GM12878 (cell line): Measurements from ENCODE around the gene ALX4. TPM values are rescaled to one million over a fixed set of nuclear protein-coding genes. Genes with fewer than 3 reads are reported as not detected.

ENCODE experiments used
- GATAD2B ChIP-seq: fragments of 450-650 bp; conservative IDR thresholded peaks from 2 replicates; pipeline ENCODE4 v1.6.1; 2017; ENCODE audit warnings: low read depth, mild to moderate bottlenecking, moderate library complexity
- JUND ChIP-seq: IDR thresholded peaks from 2 replicates; pipeline ENCODE4 v1.6.1; 2012; ENCODE audit warnings: low read depth, mild to moderate bottlenecking, low read length, improper control_type of control experiment, moderate library complexity
- MAX ChIP-seq: IDR thresholded peaks from 2 replicates; pipeline ENCODE4 v1.6.1; 2012; ENCODE audit warnings: low read depth, low read length, improper control_type of control experiment
- polyA plus RNA-seq, 11 experiments: library from polyadenylated mRNA; depleted of rRNA in 4 of 11; unstranded in 6 of 11; stranded (reverse) in 5 of 11; fragments of >200 nt; fragmentation: Nextera tagmentation in 4 of 11; fragmentation: Illumina TruSeq in 1 of 11; extraction: Ambion mirVana in 4 of 11; extraction: Trizol in 1 of 11; gene quantifications; 1 replicate in 1 of 11; 2 replicates in 10 of 11; pipeline versions ENCODE4 v1.2.1 to v1.2.3, GENCODE V29; 2011 to 2016; ENCODE audit warnings: inconsistent platforms in 2 of 11, missing spikeins in 2 of 11, low read depth in 1 of 11
- total RNA-seq, 4 experiments: library from RNA; depleted of rRNA in 3 of 4; stranded (reverse); fragments of >200 nt in 3 of 4; fragmentation: Illumina TruSeq in 1 of 4; extraction: Trizol in 1 of 4; gene quantifications; 2 replicates each; pipeline versions ENCODE4 v1.2.1 to v1.2.3, GENCODE V29; 2013 to 2021
- TF ChIP-seq, protein P1 (sequence below): fragments of 450-650 bp; formaldehyde crosslinking; IDR thresholded peaks from 2 replicates; pipeline ENCODE4 v1.5.0; 2022; ENCODE audit warnings: mild to moderate bottlenecking, missing genetic modification characterization
- TF ChIP-seq, protein P2 (sequence below): IDR thresholded peaks from 2 replicates; pipeline ENCODE4 v1.6.1; 2012; ENCODE audit warnings: improper control_type of control experiment, low read depth, low read length; ENCODE audit not compliant: insufficient replicate concordance

Gene ALX4
- total and polyA plus RNA-seq, 10 of the 15 experiments (the other 5 are each of a cell fraction or from before 2014, with no cell fraction given): not detected

GRCh38 chr11:44268614-44269080 lies 41.3 kb downstream of the ALX4 start (continued):
- TF ChIP-seq MAX (no peak), JUND (no peak), GATAD2B (no peak)
- TF ChIP-seq, protein P1, sequence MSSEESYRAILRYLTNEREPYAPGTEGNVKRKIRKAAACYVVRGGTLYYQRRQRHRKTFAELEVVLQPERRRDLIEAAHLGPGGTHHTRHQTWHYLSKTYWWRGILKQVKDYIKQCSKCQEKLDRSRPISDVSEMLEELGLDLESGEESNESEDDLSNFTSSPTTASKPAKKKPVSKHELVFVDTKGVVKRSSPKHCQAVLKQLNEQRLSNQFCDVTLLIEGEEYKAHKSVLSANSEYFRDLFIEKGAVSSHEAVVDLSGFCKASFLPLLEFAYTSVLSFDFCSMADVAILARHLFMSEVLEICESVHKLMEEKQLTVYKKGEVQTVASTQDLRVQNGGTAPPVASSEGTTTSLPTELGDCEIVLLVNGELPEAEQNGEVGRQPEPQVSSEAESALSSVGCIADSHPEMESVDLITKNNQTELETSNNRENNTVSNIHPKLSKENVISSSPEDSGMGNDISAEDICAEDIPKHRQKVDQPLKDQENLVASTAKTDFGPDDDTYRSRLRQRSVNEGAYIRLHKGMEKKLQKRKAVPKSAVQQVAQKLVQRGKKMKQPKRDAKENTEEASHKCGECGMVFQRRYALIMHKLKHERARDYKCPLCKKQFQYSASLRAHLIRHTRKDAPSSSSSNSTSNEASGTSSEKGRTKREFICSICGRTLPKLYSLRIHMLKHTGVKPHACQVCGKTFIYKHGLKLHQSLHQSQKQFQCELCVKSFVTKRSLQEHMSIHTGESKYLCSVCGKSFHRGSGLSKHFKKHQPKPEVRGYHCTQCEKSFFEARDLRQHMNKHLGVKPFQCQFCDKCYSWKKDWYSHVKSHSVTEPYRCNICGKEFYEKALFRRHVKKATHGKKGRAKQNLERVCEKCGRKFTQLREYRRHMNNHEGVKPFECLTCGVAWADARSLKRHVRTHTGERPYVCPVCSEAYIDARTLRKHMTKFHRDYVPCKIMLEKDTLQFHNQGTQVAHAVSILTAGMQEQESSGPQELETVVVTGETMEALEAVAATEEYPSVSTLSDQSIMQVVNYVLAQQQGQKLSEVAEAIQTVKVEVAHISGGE: no peak
- TF ChIP-seq, protein P2, sequence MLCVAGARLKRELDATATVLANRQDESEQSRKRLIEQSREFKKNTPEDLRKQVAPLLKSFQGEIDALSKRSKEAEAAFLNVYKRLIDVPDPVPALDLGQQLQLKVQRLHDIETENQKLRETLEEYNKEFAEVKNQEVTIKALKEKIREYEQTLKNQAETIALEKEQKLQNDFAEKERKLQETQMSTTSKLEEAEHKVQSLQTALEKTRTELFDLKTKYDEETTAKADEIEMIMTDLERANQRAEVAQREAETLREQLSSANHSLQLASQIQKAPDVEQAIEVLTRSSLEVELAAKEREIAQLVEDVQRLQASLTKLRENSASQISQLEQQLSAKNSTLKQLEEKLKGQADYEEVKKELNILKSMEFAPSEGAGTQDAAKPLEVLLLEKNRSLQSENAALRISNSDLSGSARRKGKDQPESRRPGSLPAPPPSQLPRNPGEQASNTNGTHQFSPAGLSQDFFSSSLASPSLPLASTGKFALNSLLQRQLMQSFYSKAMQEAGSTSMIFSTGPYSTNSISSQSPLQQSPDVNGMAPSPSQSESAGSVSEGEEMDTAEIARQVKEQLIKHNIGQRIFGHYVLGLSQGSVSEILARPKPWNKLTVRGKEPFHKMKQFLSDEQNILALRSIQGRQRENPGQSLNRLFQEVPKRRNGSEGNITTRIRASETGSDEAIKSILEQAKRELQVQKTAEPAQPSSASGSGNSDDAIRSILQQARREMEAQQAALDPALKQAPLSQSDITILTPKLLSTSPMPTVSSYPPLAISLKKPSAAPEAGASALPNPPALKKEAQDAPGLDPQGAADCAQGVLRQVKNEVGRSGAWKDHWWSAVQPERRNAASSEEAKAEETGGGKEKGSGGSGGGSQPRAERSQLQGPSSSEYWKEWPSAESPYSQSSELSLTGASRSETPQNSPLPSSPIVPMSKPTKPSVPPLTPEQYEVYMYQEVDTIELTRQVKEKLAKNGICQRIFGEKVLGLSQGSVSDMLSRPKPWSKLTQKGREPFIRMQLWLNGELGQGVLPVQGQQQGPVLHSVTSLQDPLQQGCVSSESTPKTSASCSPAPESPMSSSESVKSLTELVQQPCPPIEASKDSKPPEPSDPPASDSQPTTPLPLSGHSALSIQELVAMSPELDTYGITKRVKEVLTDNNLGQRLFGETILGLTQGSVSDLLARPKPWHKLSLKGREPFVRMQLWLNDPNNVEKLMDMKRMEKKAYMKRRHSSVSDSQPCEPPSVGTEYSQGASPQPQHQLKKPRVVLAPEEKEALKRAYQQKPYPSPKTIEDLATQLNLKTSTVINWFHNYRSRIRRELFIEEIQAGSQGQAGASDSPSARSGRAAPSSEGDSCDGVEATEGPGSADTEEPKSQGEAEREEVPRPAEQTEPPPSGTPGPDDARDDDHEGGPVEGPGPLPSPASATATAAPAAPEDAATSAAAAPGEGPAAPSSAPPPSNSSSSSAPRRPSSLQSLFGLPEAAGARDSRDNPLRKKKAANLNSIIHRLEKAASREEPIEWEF: no peak
